Motor neuron (in vitro differentiated cells): ENCODE measurements around the gene AGTPBP1. TPM values are rescaled to one million over a fixed set of nuclear protein-coding genes. Genes with fewer than 3 reads are reported as not detected.
A peak's percentile ranks its signal among the peaks of the same experiment; 100 is the strongest.

ENCODE experiments used
- ATAC-seq, 8 experiments: fragments of 200-7000 bp; cut with Tn5 transposase; replicated peaks in 6 of 8; 2 replicates each; pipeline ENCODE4 v1.8.0; 2021; ENCODE audit warnings: mild to moderate bottlenecking in 8 of 8, moderate library complexity in 8 of 8
- H3K27ac ChIP-seq, 2 donors: fragments of 250-450 bp; sonication (Bioruptor Pico); 2 replicates each; pipeline ENCODE4 v1.9.0; 2021; ENCODE audit warnings: antibody characterized with exemption in 2 of 2, mild to moderate bottlenecking in 2 of 2, moderate library complexity in 1 of 2
- H3K4me1 ChIP-seq, 2 donors: fragments of 250-450 bp; sonication (Bioruptor Pico); replicated peaks in 1 of 2; 2 replicates each; pipeline ENCODE4 v1.6.1; 2021; ENCODE audit warnings: antibody characterized with exemption in 2 of 2, mild to moderate bottlenecking in 2 of 2, moderate library complexity in 1 of 2
- H3K4me3 ChIP-seq, 5 donors: fragments of 250-450 bp; sonication (Bioruptor Pico); 2 replicates each; pipeline ENCODE4 v1.9.0; 2021; ENCODE audit warnings: antibody characterized with exemption in 5 of 5, mild to moderate bottlenecking in 5 of 5, moderate library complexity in 4 of 5
- WGBS, 10 experiments: fragments of 450-650 bp; shearing (Covaris generic); methylation state at CpG; one replicate each; pipeline ENCODE4 v1.0.0; 2022; 5-methylcytosine and 5-hydroxymethylcytosine counted together
- in situ Hi-C, 9 experiments: fragments of 400-800 bp; cut with MboI; loops; one replicate each; pipeline ENCODE4 v1.15.0; 2021; ENCODE audit warnings: low sequenced_read_pairs in 9 of 9, low pct_unique_long_range_greater_than_20kb in 2 of 9; ENCODE audit not compliant: unreplicated experiment in 9 of 9
- total RNA-seq, 8 experiments: library from RNA; unstranded; fragments of 300-600 nt; gene quantifications; 2 replicates each; pipeline versions ENCODE4 v1.2.3 to v1.2.4, GENCODE V29; 2022

Gene AGTPBP1
- total RNA-seq, 8 experiments from 2014 or later = 16.0 to 86.5 (median 66.2) TPM

GRCh38 chr9:85521371-85522197, 220.2 kb downstream of the AGTPBP1 start:
- peak in 2 of 8 experiments; percentile 14 to 21 for ATAC-seq
- Histone ChIP-seq H3K4me3 (no peak overlapping the region), H3K27ac (no peak overlapping the region), H3K4me1 (no peaks in the 10 kb centered on the region)
- 2 to 97% (median 86%) methylated on average over 3 to 17 of the region's 23 CpGs; no CpG with 5 or more reads in 4 of the 10 experiments for WGBS, 10 experiments
- in situ Hi-C loops = no loop called here

GRCh38 chr9:85516976-85517637, 224.6 kb downstream of the AGTPBP1 start:
- Histone ChIP-seq H3K4me3 (no peak overlapping the region), H3K27ac (no peak overlapping the region), H3K4me1 (peaks cover 5 to 6% of the 10 kb centered on the region in 2 donors)
- in situ Hi-C loops = no loop called here
- ATAC-seq = peak in 2 of 8 experiments; percentile 36 to 75
- 63 to 100% (median 92%) methylated on average over 1 to 6 of the region's 6 CpGs; no CpG with 5 or more reads in 3 of the 10 experiments for WGBS, 10 experiments

GRCh38 chr9:85516455-85516854, 225.3 kb downstream of the AGTPBP1 start:
- Histone ChIP-seq H3K4me3 (no peak overlapping the region), H3K4me1 (peaks cover 5 to 6% of the 10 kb centered on the region in 2 donors), H3K27ac (no peak overlapping the region)
- ATAC-seq = no peak
- in situ Hi-C loops = no loop called here
- 0 to 91% (median 65%) methylated on average over 1 to 10 of the region's 10 CpGs for WGBS, 10 experiments

GRCh38 chr9:85515021-85515420, 226.7 kb downstream of the AGTPBP1 start:
- no peak overlapping the region for H3K4me3 ChIP-seq
- peaks cover 5 to 6% of the 10 kb centered on the region in 2 donors for H3K4me1 ChIP-seq
- no peak for ATAC-seq
- in situ Hi-C loops = no loop called here
- 60 to 100% (median 93%) methylated on average over 2 to 4 of the region's 4 CpGs; no CpG with 5 or more reads in 5 of the 10 experiments for WGBS, 10 experiments
- H3K27ac ChIP-seq = no peak overlapping the region

- peak in 5 of 8 experiments; percentile 80 to 97 (median 90) for ATAC-seq
- H3K27ac ChIP-seq = no peak overlapping the region
- WGBS, 10 experiments = 36 to 64% (median 50%) methylated on average over 1 to 4 of the region's 8 CpGs; no CpG with 5 or more reads in 3 of the 10 experiments
- H3K4me1 ChIP-seq = peaks cover 5 to 6% of the 10 kb centered on the region in 2 donors
- in situ Hi-C loops = no loop called here
- no peak overlapping the region for H3K4me3 ChIP-seq
These were observed 227.5 kb downstream of the AGTPBP1 start for GRCh38 chr9:85514256-85514655.

- Histone ChIP-seq H3K4me1 (peaks cover 5 to 6% of the 10 kb centered on the region in 2 donors), H3K4me3 (no peak overlapping the region), H3K27ac (no peak overlapping the region)
- in situ Hi-C loops = no loop called here
- no peak for ATAC-seq
These were observed 230.0 kb downstream of the AGTPBP1 start for GRCh38 chr9:85511746-85512145.

- Histone ChIP-seq H3K4me3 (no peak overlapping the region), H3K4me1 (peaks cover 5 to 6% of the 10 kb centered on the region in 2 donors), H3K27ac (no peak overlapping the region)
- ATAC-seq = peak in 2 of 8 experiments; percentile 29 to 73
- 10 to 100% (median 73%) methylated on average over 1 to 2 of the region's 6 CpGs; no CpG with 5 or more reads in 2 of the 10 experiments for WGBS, 10 experiments
- in situ Hi-C loops = no loop called here
These were observed 230.8 kb downstream of the AGTPBP1 start for GRCh38 chr9:85510830-85511504.

- no peaks in the 10 kb centered on the region for H3K4me1 ChIP-seq
- in situ Hi-C loops = no loop called here
- no peak overlapping the region for H3K27ac ChIP-seq
- no peak overlapping the region for H3K4me3 ChIP-seq
- 0 to 100% (median 80%) methylated on average over 1 to 4 of the region's 4 CpGs; no CpG with 5 or more reads in 1 of the 10 experiments for WGBS, 10 experiments
- ATAC-seq = peak in 1 of 8 experiments; percentile 42
These were observed 233.1 kb downstream of the AGTPBP1 start for GRCh38 chr9:85508616-85509015.

GRCh38 chr9:85505612-85506011, 236.1 kb downstream of the AGTPBP1 start:
- Histone ChIP-seq H3K4me3 (no peak overlapping the region), H3K4me1 (no peaks in the 10 kb centered on the region), H3K27ac (no peak overlapping the region)
- no peak for ATAC-seq
- in situ Hi-C loops = no loop called here
- 40 to 100% (median 78%) methylated on average over 1 to 7 of the region's 7 CpGs; no CpG with 5 or more reads in 2 of the 10 experiments for WGBS, 10 experiments

GRCh38 chr9:85502815-85503655, 238.7 kb downstream of the AGTPBP1 start:
- 85 to 100% (median 100%) methylated on average over 1 to 3 of the region's 4 CpGs; no CpG with 5 or more reads in 1 of the 10 experiments for WGBS, 10 experiments
- Histone ChIP-seq H3K27ac (no peak overlapping the region), H3K4me3 (no peak overlapping the region), H3K4me1 (no peaks in the 10 kb centered on the region)
- in situ Hi-C loops = no loop called here
- peak in 2 of 8 experiments; percentile 60 to 81 for ATAC-seq

GRCh38 chr9:85501882-85502281, 239.9 kb downstream of the AGTPBP1 start:
- no peak overlapping the region for H3K4me3 ChIP-seq
- in situ Hi-C loops = no loop called here
- ATAC-seq = peak in 3 of 8 experiments; percentile 26 to 95 (median 62)
- no peak overlapping the region for H3K27ac ChIP-seq
- WGBS, 10 experiments = 40 to 100% (median 100%) methylated on average over 1 of the region's 1 CpG; no CpG with 5 or more reads in 5 of the 10 experiments
- H3K4me1 ChIP-seq = no peaks in the 10 kb centered on the region

GRCh38 chr9:85501456-85501855, 240.3 kb downstream of the AGTPBP1 start:
- Histone ChIP-seq H3K4me1 (no peaks in the 10 kb centered on the region), H3K4me3 (no peak overlapping the region), H3K27ac (no peak overlapping the region)
- WGBS, 10 experiments = 0 to 94% (median 59%) methylated on average over 1 to 6 of the region's 6 CpGs; no CpG with 5 or more reads in 1 of the 10 experiments
- ATAC-seq = peak in 1 of 8 experiments; percentile 53
- in situ Hi-C loops = no loop called here
